Left ventricle myocardium inferior (tissue), 1 donor: ENCODE data around the gene P2RX1. TPM values are rescaled to one million over a fixed set of nuclear protein-coding genes. Genes with fewer than 3 reads are reported as not detected.

Source experiments
- DNase-seq: peaks from one replicate; pipeline ENCODE4 v3.0.0-alpha.2; 2020
- H3K27ac ChIP-seq: fragments of 200-600 bp; replicated peaks from 2 replicates; pipeline ENCODE4 v1.8.0; 2021
- H3K27me3 ChIP-seq: fragments of 200-600 bp; 2 replicates; pipeline ENCODE4 v1.8.0; 2021; ENCODE audit warnings: low read depth
- H3K36me3 ChIP-seq: fragments of 200-600 bp; 2 replicates; pipeline ENCODE4 v1.8.0; 2021
- H3K4me1 ChIP-seq: fragments of 200-600 bp; 2 replicates; pipeline ENCODE4 v1.8.0; 2021
- H3K4me3 ChIP-seq: fragments of 200-600 bp; 2 replicates; pipeline ENCODE4 v1.8.0; 2021; ENCODE audit warnings: mild to moderate bottlenecking, moderate library complexity
- H3K9me3 ChIP-seq: fragments of 200-600 bp; replicated peaks from 2 replicates; pipeline ENCODE4 v1.8.0; 2021
- intact Hi-C: fragments of 100-400 bp; cut with micrococcal nuclease; formaldehyde crosslinking; loops from one replicate; pipeline ENCODE4 v1.11.0; 2022
- total RNA-seq: library from RNA; stranded (reverse); fragmentation: NEBNext Ultra II Directional; extraction: Animal tissue kit (Norgen Biotek cat#: 25700); gene quantifications from one replicate; pipeline ENCODE4 v1.2.1, GENCODE V29; 2021
- TF ChIP-seq, protein P1 (sequence below): fragments of 200-600 bp; IDR thresholded peaks from 2 replicates; pipeline ENCODE4 v1.8.0; 2021; ENCODE audit warnings: antibody characterized with exemption, mild to moderate bottlenecking, borderline replicate concordance
- donor health status: DM: no; HTN: yes; CAD: no; lungs with severe emphysema.

P2RX1 gene
- total RNA-seq, 1 donor from 2014 or later, result 0.55 TPM

DNA sequence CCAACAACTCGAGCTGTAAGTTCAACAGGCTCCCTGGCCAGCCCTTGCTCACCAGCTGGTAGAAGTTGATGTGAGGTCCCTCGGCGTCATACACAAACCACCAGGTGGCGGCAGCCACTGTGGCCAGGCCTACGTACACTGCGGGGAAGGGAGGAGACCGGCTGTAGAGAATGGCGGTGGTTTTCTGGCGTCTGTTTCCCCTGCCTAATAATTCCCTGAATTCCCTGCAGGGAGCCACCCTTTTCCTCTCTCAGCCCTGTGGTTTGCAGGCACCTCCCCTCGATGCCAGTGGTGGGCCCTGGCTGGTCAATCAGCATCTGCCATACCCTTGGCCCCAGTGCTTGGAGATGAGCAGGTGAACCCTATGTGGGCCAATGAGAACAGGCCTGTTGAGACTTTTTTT is 18.9 kb upstream of the P2RX1 start:
- intact Hi-C loops, result no loop called here
- H3K4me1 ChIP-seq, result peaks cover 4% of the 10 kb centered on the region
- H3K9me3 ChIP-seq, result no peaks in the 10 kb centered on the region
- H3K27me3 ChIP-seq, result no peaks in the 10 kb centered on the region
- H3K36me3 ChIP-seq, result peaks cover 7% of the 10 kb centered on the region
- H3K4me3 ChIP-seq, result no peak overlapping the region
- DNase-seq, result peak; percentile 68
- H3K27ac ChIP-seq, result no peak overlapping the region
- TF ChIP-seq, protein P1, sequence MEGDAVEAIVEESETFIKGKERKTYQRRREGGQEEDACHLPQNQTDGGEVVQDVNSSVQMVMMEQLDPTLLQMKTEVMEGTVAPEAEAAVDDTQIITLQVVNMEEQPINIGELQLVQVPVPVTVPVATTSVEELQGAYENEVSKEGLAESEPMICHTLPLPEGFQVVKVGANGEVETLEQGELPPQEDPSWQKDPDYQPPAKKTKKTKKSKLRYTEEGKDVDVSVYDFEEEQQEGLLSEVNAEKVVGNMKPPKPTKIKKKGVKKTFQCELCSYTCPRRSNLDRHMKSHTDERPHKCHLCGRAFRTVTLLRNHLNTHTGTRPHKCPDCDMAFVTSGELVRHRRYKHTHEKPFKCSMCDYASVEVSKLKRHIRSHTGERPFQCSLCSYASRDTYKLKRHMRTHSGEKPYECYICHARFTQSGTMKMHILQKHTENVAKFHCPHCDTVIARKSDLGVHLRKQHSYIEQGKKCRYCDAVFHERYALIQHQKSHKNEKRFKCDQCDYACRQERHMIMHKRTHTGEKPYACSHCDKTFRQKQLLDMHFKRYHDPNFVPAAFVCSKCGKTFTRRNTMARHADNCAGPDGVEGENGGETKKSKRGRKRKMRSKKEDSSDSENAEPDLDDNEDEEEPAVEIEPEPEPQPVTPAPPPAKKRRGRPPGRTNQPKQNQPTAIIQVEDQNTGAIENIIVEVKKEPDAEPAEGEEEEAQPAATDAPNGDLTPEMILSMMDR, result peak; percentile 83

DNA sequence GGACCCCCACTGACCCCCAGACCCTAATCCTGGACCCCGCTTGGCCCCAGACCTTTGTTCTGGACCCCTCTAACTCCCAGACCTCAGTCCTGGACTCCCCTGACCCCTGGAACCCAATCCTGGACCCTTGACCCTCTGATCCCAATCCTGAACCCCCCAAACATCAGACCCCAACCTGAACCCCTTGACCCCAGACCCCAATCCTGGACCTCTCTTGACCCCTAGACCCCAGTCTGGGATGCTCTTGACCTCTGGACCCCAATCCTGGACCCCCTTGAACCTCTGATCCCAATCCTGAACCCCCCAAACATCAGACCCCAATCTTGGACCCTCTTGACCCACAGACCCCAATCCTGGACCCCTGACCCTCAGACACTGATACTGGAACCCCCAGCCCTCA is 13.5 kb upstream of the P2RX1 start:
- Histone ChIP-seq H3K36me3 (no peaks in the 10 kb centered on the region), H3K4me3 (no peak overlapping the region), H3K9me3 (no peaks in the 10 kb centered on the region), H3K27ac (no peak overlapping the region), H3K27me3 (no peaks in the 10 kb centered on the region), H3K4me1 (peaks cover 14% of the 10 kb centered on the region)
- TF ChIP-seq, protein P1, result no peak
- intact Hi-C loops, result loop anchor here (5.0 kb wide), 1 partner anchor 78 kb away; no protein-coding TSS in a partner anchor
- DNase-seq, result no peak

DNA sequence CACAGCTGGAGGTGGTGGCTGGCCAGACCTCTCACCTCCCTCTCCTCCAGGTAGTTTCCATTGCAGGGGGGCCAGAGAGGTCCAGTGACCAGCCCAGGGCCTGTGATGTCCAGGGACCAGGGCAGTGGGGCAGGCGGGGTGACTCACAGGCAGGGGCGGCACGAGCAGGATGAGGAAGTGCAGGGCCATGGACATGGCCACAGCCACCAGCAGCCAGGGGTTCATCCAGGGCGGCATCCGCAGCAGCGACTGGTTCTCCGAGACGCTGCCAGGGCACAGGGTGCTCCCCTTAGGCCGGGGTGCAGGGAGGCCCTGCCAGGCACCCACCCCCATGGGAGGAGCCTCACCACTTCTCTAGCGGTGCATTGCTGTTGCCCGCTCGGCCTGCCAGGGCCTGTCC is 12.9 kb upstream of the P2RX1 start:
- intact Hi-C loops, result no loop called here
- no peak overlapping the region for H3K27ac ChIP-seq
- TF ChIP-seq, protein P1, result no peak
- no peaks in the 10 kb centered on the region for H3K9me3 ChIP-seq
- H3K36me3 ChIP-seq, result no peaks in the 10 kb centered on the region
- no peaks in the 10 kb centered on the region for H3K27me3 ChIP-seq
- peaks cover 13% of the 10 kb centered on the region for H3K4me1 ChIP-seq
- DNase-seq, result no peak
- H3K4me3 ChIP-seq, result no peak overlapping the region

DNA sequence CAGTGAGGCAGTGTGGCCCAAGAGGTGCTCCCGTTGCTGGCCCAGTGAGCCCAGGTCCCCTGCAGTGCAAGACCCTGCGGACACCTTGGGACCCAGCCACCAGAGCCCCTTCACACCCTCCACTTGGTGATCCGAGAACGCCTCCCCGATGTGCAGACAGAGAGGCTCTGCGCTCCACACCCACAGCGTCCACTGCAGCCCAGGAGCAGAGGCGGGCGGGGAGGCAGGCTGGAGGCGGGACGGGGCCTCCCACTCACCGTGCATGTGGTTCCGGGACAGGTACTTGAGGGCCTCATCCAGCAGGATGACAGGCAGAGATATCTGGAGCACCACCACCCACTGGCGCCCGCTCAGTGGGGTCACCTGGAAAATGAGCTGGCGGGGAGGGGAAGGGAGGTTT is 12.1 kb upstream of the P2RX1 start:
- intact Hi-C loops, result no loop called here
- no peaks in the 10 kb centered on the region for H3K27me3 ChIP-seq
- no peaks in the 10 kb centered on the region for H3K36me3 ChIP-seq
- DNase-seq, result no peak
- no peak overlapping the region for H3K4me3 ChIP-seq
- H3K9me3 ChIP-seq, result no peaks in the 10 kb centered on the region
- peaks cover 13% of the 10 kb centered on the region for H3K4me1 ChIP-seq
- TF ChIP-seq, protein P1, result no peak
- no peak overlapping the region for H3K27ac ChIP-seq

DNA sequence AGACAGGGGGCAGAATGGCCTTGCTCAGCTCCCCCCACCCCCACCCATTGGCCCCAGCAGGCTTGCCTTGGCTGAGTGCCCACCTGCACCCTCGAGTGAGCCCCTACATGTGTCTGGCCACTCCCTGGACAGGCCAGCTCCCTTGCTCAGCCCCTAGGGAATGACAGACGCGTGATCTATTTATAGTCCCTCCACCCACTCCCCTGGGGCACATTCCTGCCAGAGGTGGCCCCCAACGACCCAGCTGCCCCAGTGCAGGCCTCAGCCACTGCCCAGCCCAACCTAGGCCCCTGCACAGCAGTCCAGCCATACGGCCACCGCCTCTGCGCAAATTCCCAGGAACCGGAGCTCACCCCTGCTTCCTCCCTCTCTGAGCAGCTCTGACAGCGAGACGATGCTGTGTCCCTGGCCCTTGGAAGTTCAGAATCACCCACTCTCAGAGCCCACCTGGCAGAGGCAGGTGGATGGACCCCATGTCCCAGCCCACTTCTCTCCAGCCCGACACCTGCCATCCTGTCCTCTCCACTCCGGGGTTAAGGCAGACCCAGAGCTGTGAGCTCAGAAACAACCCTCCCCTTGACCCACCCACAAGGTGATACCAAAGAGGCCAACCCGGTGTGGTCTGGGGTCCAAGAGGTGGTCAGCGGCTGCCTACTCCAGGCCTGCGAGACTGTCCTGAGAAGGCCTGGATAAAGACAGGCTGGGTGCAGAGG is 11.5 kb upstream of the P2RX1 start:
- TF ChIP-seq, protein P1, result no peak
- H3K9me3 ChIP-seq, result no peaks in the 10 kb centered on the region
- no peak for DNase-seq
- no peak overlapping the region for H3K27ac ChIP-seq
- intact Hi-C loops, result no loop called here
- H3K4me1 ChIP-seq, result peaks cover 13% of the 10 kb centered on the region
- no peak overlapping the region for H3K4me3 ChIP-seq
- no peaks in the 10 kb centered on the region for H3K27me3 ChIP-seq
- no peaks in the 10 kb centered on the region for H3K36me3 ChIP-seq
